HepG2 (cell line): ENCODE results near the gene PTS. TPM values are rescaled to one million over a fixed set of nuclear protein-coding genes. Genes with fewer than 3 reads are reported as not detected.

Experiments
- polyA plus RNA-seq, 8 experiments: library from polyadenylated mRNA; depleted of rRNA in 3 of 8; stranded (reverse) in 7 of 8; unstranded in 1 of 8; fragments of >200 nt; fragmentation: Illumina TruSeq in 4 of 8; extraction: Trizol in 4 of 8; gene quantifications; 2 replicates each; pipeline versions ENCODE4 v1.2.1 to v1.2.3, GENCODE V29; 2011 to 2016; ENCODE audit warnings: low read depth in 4 of 8, missing spikeins in 1 of 8, mixed read lengths in 1 of 8; ENCODE audit not compliant: insufficient read depth in 1 of 8
- small RNA-seq, 3 experiments: library from RNA; depleted of rRNA; stranded (forward); fragments of <200 nt; gene quantifications; one replicate each; pipeline ENCODE3, GENCODE V24; 2012; ENCODE audit warnings: low read depth in 2 of 3, low replicate concordance in 1 of 3; ENCODE audit not compliant: insufficient read length in 3 of 3, insufficient read depth in 2 of 3
- total RNA-seq, 5 experiments: library from RNA; depleted of rRNA; stranded (reverse); fragments of >200 nt; fragmentation: Illumina TruSeq; extraction: Trizol; gene quantifications; 2 replicates each; pipeline ENCODE4 v1.2.3, GENCODE V29; 2016; ENCODE audit warnings: low read depth in 1 of 5

Gene PTS
- total and polyA plus RNA-seq, 2 of the 13 experiments (the other 11 are each of a cell fraction or from before 2014, with no cell fraction given) = 33.6 to 49.3 TPM

Small RNAs within 50 kb of the gene (small RNA-seq; reads per million reads assigned to genes)
- gene MRPS36P4 = 0 reads per million in 3 experiments

Other genes with a start within 250 kb of the PTS start
- gene DLAT, start 201.0 kb upstream of the PTS start, total RNA-seq (2016; rRNA removed; fragmentation: Illumina TruSeq; extraction: Trizol) = 62.2 and 73.2 TPM in 2 replicates
- gene DLAT, start 201.0 kb upstream of the PTS start, polyA plus RNA-seq (2011; rRNA removed) = 21.5 and 26.4 TPM in 2 replicates
- 2.7 and 2.8 TPM in 2 replicates for gene PIH1D2, start 152.4 kb upstream of the PTS start, total RNA-seq (2016; rRNA removed; fragmentation: Illumina TruSeq; extraction: Trizol)
- 0.49 and 0.61 TPM in 2 replicates for gene PIH1D2, start 152.4 kb upstream of the PTS start, polyA plus RNA-seq (2011; rRNA removed)
- gene NKAPD1, start 152.1 kb upstream of the PTS start, total RNA-seq (2016; rRNA removed; fragmentation: Illumina TruSeq; extraction: Trizol) = 22.5 and 31.8 TPM in 2 replicates
- 8.3 and 11.2 TPM in 2 replicates for gene NKAPD1, start 152.1 kb upstream of the PTS start, polyA plus RNA-seq (2011; rRNA removed)
- gene TIMM8B, start 139.7 kb upstream of the PTS start, total RNA-seq (2016; rRNA removed; fragmentation: Illumina TruSeq; extraction: Trizol) = 98.3 and 125 TPM in 2 replicates
- 84.5 and 87.5 TPM in 2 replicates for gene TIMM8B, start 139.7 kb upstream of the PTS start, polyA plus RNA-seq (2011; rRNA removed)
- gene SDHD, start 139.6 kb upstream of the PTS start, total RNA-seq (2016; rRNA removed; fragmentation: Illumina TruSeq; extraction: Trizol) = 123 and 187 TPM in 2 replicates
- 117 and 131 TPM in 2 replicates for gene SDHD, start 139.6 kb upstream of the PTS start, polyA plus RNA-seq (2011; rRNA removed)
- gene IL18, start 62.3 kb upstream of the PTS start, total RNA-seq (2016; rRNA removed; fragmentation: Illumina TruSeq; extraction: Trizol) = 0.89 and 1.4 TPM in 2 replicates
- 2.7 and 3.6 TPM in 2 replicates for gene IL18, start 62.3 kb upstream of the PTS start, polyA plus RNA-seq (2011; rRNA removed)
- not detected in 2 replicates for gene TEX12, start 59.1 kb upstream of the PTS start, total RNA-seq (2016; rRNA removed; fragmentation: Illumina TruSeq; extraction: Trizol)
- not detected in 2 replicates for gene TEX12, start 59.1 kb upstream of the PTS start, polyA plus RNA-seq (2011; rRNA removed)
- gene BCO2, start 50.9 kb upstream of the PTS start, total RNA-seq (2016; rRNA removed; fragmentation: Illumina TruSeq; extraction: Trizol) = 0.38 TPM in 1 of 2 replicates, not detected in the other
- gene BCO2, start 50.9 kb upstream of the PTS start, polyA plus RNA-seq (2011; rRNA removed) = 0.58 and 0.67 TPM in 2 replicates
- not detected in 2 replicates for gene PLET1, start 34.4 kb downstream of the PTS start, total RNA-seq (2016; rRNA removed; fragmentation: Illumina TruSeq; extraction: Trizol)
- not detected in 2 replicates for gene PLET1, start 34.4 kb downstream of the PTS start, polyA plus RNA-seq (2011; rRNA removed)